ENCODE measurements around the gene NOD2.

Gene NOD2

DNA sequence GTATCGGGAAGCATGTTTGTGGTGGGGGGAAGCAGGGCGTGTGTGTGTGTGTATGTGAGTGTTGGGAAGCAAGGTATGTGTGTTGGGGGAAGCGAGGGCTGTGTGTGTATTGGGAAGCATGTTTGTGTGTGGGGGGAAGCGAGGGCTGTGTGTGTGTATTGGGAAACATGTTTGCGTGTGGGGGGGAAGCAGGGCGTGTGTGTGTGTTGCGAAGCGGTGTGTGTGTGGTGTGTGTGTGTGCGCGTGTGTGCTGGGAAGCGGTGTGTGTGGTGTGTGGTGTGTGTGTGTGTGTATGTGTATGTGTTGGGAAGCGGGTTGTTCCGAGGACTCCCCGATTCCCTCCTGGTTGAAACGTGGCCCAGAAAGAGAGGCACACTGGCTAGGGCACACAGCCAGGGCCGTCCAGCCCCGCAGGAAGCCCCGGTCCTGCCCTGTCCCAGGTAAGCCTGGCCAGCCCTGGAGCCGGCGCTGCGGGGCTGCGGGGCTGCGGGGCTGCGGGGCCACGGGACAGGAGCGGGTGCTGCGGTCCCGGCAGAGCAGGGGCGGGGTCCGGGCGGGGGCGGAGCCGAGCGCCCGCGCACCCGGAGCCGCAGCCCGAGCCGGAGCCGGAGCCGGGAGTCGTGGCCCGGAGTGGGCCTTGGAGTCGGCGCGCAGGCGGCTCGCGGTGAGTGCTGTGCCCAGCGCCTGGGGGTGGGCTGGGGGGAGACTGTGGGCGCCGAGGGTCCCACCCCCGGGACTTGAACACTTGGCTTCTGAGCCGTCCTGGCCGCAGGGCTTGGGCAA, at the start of gene NOD2:
NOD2 (plus strand) TSS at position 608 of the 783 bp plus-strand sequence. CDS start 5,890 bp downstream, outside the sequence.
- no peak for DNase-seq (ENCODE audit: low read depth)

GRCh38 chr16:50644245-50644644, 49.2 kb upstream of the NOD2 start:
- no peak for DNase-seq (ENCODE audit: low read depth)

- no peak for DNase-seq (ENCODE audit: low read depth)
Observed at GRCh38 chr16:50644729-50645128, 48.7 kb upstream of the NOD2 start.

GRCh38 chr16:50645563-50646220, 47.7 kb upstream of the NOD2 start:
- no peak for DNase-seq (ENCODE audit: low read depth)

DNA sequence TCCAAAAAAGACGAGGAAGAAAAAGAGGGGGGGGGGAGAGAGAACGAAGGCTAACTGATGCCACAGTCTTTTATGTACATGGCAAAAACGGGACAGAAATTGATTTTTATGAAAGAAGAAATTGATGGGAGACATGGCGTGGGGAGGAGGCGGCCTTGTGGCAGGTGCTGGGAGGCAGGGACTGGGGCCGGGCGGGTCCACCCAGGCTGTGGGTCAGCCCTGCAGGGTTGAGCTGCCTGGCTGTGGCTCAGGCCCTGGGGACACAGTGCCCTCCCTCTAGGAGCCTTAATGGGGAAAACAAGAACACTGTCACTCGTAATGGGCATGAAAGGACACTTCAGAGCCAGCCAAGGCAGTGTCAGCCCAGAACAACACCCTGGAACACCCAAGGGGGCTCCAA, 47.1 kb upstream of the NOD2 start:
- no peak for DNase-seq (ENCODE audit: low read depth)

- DNase-seq (ENCODE audit: low read depth): no peak
Observed at GRCh38 chr16:50651835-50652438, 41.5 kb upstream of the NOD2 start.

DNA sequence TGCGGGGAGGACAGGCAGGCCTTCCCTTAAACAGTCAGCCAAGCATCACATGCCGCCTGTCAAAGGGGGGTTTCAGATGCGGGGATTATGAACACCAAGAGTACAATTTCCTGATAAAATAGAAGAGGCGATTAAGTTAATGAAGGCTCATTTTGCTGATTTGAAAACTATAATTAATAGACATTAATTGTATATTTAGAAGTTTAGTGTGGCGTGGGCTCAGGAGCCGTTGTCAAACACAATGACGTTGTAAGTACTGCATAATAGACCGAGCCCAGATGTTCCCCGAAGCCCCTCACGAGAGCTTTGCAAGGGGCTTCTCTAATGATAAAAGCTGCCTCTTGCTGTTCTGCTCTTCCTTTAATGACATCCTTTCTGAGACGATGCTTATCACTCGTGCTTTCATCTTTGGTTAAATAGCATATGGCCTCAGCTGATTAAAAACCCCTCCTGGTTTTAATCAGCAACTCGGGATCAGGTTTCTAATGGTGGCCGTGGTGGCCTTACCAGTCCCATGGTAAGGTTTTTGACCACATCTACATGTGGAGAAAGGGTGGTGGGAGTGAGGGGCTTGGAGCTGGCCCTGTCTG, 40.5 kb upstream of the NOD2 start:
- DNase-seq (ENCODE audit: low read depth): no peak

- DNase-seq (ENCODE audit: low read depth): no peak
Observed at GRCh38 chr16:50653633-50654519, 39.5 kb upstream of the NOD2 start.

DNA sequence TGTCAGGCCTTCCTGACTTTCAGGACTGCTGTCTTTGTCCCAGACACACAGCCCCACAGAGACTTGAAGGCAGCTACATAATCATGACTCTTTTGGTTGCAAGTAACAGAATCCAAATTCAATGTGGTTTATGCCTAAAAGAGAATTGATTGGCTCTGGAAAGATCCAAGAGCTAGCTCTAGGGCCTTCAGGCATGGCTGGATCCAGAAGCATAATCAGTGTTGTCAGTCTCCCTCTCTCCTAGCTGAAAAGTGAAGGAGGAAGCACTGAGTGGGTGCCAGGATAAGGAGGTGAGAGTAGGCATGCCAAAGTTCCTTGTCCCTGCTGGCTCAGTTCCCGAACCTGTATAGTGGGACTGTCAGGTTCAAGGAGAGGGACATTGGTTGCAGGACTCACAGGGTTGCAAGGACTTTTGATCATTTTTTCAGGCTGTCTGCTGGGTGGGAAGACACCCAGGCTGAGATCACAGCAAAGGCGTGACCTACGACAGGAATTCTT, 37.8 kb upstream of the NOD2 start:
- no peak for DNase-seq (ENCODE audit: low read depth)

- DNase-seq (ENCODE audit: low read depth): no peak
Observed at GRCh38 chr16:50657241-50657640, 36.2 kb upstream of the NOD2 start.

DNA sequence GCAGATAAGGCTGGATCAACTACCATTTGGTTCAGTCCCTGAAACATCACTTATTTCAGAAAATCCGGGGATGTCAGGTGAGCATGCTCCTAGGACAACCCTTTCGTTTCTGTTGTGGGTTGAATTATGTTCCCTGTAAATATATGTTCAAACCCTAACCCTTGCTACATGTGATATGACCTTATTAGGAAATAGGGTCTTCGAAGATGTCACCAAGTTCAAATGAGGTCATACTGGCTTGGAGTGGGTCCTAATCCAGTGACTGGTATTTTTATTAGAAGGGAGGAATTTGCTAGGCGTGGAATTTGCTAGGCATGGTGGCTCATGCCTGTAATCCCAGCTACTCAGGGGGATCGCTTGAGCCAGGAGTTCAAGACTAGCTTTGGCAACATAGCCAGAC, 33.6 kb upstream of the NOD2 start:
- DNase-seq (ENCODE audit: low read depth): no peak

DNA sequence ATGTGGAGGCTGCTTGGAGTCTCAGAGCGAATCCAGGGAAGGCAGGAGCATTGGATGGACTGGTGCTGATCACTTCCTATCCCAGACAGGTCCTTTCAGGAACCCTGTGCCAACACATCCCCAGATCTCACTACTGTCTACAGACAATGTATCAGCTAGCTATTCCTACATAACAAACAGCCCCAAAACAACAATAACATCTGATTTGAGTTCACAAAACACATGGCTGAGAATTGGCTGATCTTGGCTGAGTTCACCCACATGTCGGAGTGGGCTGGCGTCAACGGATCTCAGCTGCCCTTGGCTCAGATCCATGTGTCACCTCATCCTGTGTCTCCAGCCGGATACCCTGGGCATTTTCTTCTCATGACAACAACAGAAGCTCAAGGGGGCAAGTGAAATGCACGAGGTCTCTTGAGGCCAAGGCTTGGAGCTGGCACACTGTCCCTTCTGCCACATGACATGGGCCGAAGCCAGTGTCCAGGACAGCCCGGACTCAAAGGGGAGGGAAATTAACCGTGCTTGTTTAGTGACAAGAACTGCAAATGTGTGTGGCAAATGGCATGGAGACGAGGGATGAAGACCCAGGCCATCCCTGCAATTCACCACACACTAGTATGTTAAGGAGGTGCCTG, 31.0 kb upstream of the NOD2 start:
- DNase-seq (ENCODE audit: low read depth): no peak

GRCh38 chr16:50664270-50664669, 29.1 kb upstream of the NOD2 start:
- no peak for DNase-seq (ENCODE audit: low read depth)

GRCh38 chr16:50665128-50665878, 28.1 kb upstream of the NOD2 start:
- DNase-seq (ENCODE audit: low read depth): peak; percentile 85

- no peak for DNase-seq (ENCODE audit: low read depth)
Observed at GRCh38 chr16:50666658-50667496, 26.5 kb upstream of the NOD2 start.

- no peak for DNase-seq (ENCODE audit: low read depth)
Observed at GRCh38 chr16:50667497-50668367, 25.7 kb upstream of the NOD2 start.

DNA sequence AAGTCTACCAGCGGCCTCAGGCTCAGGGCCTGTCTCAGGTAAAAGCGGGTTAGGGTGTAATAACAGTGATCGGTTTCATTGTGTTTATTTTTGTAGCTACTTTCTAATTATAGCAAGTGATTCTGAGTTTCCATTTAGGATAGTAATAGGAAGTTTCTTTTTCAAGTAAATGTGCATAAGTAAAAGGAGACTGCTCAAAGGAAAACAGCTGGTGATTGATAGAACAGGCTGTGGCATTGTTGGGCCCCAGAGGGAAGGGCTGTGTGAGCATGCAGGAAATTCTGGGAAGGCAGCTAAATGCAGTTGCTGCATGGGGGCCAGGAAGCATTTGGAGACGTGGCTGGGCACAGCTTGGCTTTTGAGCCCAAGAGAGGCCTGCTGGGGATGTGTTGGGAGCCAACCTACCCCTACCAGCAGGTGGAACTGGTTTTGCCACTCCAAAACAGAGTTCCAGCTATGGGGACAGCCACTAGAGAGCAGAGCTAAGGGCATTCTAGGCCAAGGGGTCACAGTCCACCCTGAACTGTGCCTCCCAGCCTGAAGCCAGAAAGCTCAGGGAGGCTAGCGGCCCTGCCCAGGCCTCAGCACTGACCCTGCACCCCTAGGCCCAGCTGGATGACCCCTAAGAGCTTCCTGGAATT, 24.9 kb upstream of the NOD2 start:
- DNase-seq (ENCODE audit: low read depth): no peak

DNA sequence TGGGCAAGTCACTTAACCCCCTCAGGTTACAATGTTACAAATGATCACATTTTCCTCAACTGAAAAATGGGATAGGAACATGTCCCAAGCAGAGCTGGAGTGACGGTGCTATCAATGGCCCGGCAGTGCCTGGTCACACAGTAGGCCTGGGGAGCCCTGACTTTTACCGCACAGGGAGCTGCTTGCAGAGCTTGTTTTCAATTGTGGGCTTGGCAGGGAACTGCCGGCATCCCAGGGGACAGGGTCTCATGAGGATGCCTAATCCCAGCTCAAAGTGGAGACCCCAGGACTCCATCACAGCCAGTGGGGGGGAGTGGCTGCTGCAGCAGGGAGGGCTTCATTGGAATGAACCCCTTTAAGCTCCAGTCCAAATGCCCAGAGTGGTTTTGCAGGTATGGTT, 23.7 kb upstream of the NOD2 start:
- DNase-seq (ENCODE audit: low read depth): no peak
